ENCODE data around the gene SLC51A. TPM values are rescaled to one million over a fixed set of nuclear protein-coding genes. Genes with fewer than 3 reads are reported as not detected.
"Not testable (repeated sequence)": the region's sequence is repeated elsewhere in the genome, so short reads cannot be mapped to it uniquely, and the experiment has no call there.

SLC51A gene
- 10 to 100 TPM in 3 of 4 donors, 1 to 10 TPM in 1; 8.2 to 12.8 (median 11.2) TPM for polyA plus RNA-seq (ENCODE audit: insufficient read length in 4 of 4)

GRCh38 chr3:196216089-196216564 is at the start of gene SLC51A:
TSS of gene SLC51A (plus strand) at chr3:196216534. CDS start at chr3:196216713, 179 bp downstream.
- no peak for DNase-seq (ENCODE audit: low read depth in 4 of 4, low spot score in 3 of 4)

- DNase-seq (ENCODE audit: low read depth in 4 of 4, low spot score in 3 of 4) = no peak
Measured at GRCh38 chr3:196166741-196167140, 49.6 kb upstream of the SLC51A start.

GRCh38 chr3:196168808-196169391 is 47.4 kb upstream of the SLC51A start:
- DNase-seq (ENCODE audit: low read depth in 4 of 4, low spot score in 3 of 4) = no peak

- no peak for DNase-seq (ENCODE audit: low read depth in 4 of 4, low spot score in 3 of 4)
Measured at GRCh38 chr3:196169836-196170240, 46.5 kb upstream of the SLC51A start.

- DNase-seq (ENCODE audit: low read depth in 4 of 4, low spot score in 3 of 4) = not testable (repeated sequence)
Measured at GRCh38 chr3:196170296-196170695, 46.0 kb upstream of the SLC51A start.

GRCh38 chr3:196174652-196175051 is 41.7 kb upstream of the SLC51A start:
- no peak for DNase-seq (ENCODE audit: low read depth in 4 of 4, low spot score in 3 of 4)

- no peak for DNase-seq (ENCODE audit: low read depth in 4 of 4, low spot score in 3 of 4)
Measured at GRCh38 chr3:196175116-196175625, 41.2 kb upstream of the SLC51A start.

- no peak for DNase-seq (ENCODE audit: low read depth in 4 of 4, low spot score in 3 of 4)
Measured at GRCh38 chr3:196175722-196176121, 40.6 kb upstream of the SLC51A start.

GRCh38 chr3:196177567-196177966 is 38.8 kb upstream of the SLC51A start:
- DNase-seq (ENCODE audit: low read depth in 4 of 4, low spot score in 3 of 4) = no peak

GRCh38 chr3:196177967-196178366 is 38.4 kb upstream of the SLC51A start:
- DNase-seq (ENCODE audit: low read depth in 4 of 4, low spot score in 3 of 4) = no peak

- DNase-seq (ENCODE audit: low read depth in 4 of 4, low spot score in 3 of 4) = no peak
Measured at GRCh38 chr3:196178993-196179379, 37.3 kb upstream of the SLC51A start.

- no peak for DNase-seq (ENCODE audit: low read depth in 4 of 4, low spot score in 3 of 4)
Measured at GRCh38 chr3:196179380-196180308, 36.7 kb upstream of the SLC51A start.

- DNase-seq (ENCODE audit: low read depth in 4 of 4, low spot score in 3 of 4) = no peak
Measured at GRCh38 chr3:196180346-196180745, 36.0 kb upstream of the SLC51A start.

GRCh38 chr3:196181127-196181546 is 35.2 kb upstream of the SLC51A start:
- DNase-seq (ENCODE audit: low read depth in 4 of 4, low spot score in 3 of 4) = no peak

- DNase-seq (ENCODE audit: low read depth in 4 of 4, low spot score in 3 of 4) = not testable (repeated sequence)
Measured at GRCh38 chr3:196184169-196184432, 32.2 kb upstream of the SLC51A start.

- no peak for DNase-seq (ENCODE audit: low read depth in 4 of 4, low spot score in 3 of 4)
Measured at GRCh38 chr3:196184881-196185280, 31.5 kb upstream of the SLC51A start.

- DNase-seq (ENCODE audit: low read depth in 4 of 4, low spot score in 3 of 4) = no peak
Measured at GRCh38 chr3:196186651-196187573, 29.4 kb upstream of the SLC51A start.

GRCh38 chr3:196189566-196190347 is 26.6 kb upstream of the SLC51A start:
- no peak for DNase-seq (ENCODE audit: low read depth in 4 of 4, low spot score in 3 of 4)

GRCh38 chr3:196192036-196192523 is 24.3 kb upstream of the SLC51A start:
- DNase-seq (ENCODE audit: low read depth in 4 of 4, low spot score in 3 of 4) = no peak
